Activated CD4-positive, alpha-beta memory T cell treated with anti-CD3 and anti-CD28 coated beads for 36 hours (primary cell): ENCODE data around the gene EFNA4. TPM values are rescaled to one million over a fixed set of nuclear protein-coding genes. Genes with fewer than 3 reads are reported as not detected.
A peak's percentile ranks its signal among the peaks of the same experiment; 100 is the strongest.

Experiments used
- CTCF ChIA-PET: fragments of 350-600 bp; sonication (Branson Sonifier 250); formaldehyde crosslinking; loops from one replicate; lab custom pipeline; 2021; ENCODE audit warnings: antibody characterized with exemption, inconsistent platforms; lab: Charles Lee
- POLR2A ChIA-PET: fragments of 350-600 bp; sonication (Branson Sonifier 250); formaldehyde crosslinking; loops from one replicate; lab custom pipeline; 2021; ENCODE audit warnings: antibody characterized with exemption; lab: Charles Lee
- DNase-seq: peaks from one replicate; pipeline ENCODE4 v3.0.0-alpha.2; 2020
- H3K27ac Mint-ChIP-seq: one replicate; pipeline ENCODE4 v1.8.0; 2021; ENCODE audit warnings: mixed read lengths
- H3K27me3 Mint-ChIP-seq: one replicate; pipeline ENCODE4 v1.8.0; 2021; ENCODE audit warnings: mixed read lengths
- H3K36me3 Mint-ChIP-seq: one replicate; pipeline ENCODE4 v1.8.0; 2021; ENCODE audit warnings: mixed read lengths
- H3K4me1 Mint-ChIP-seq: one replicate; pipeline ENCODE4 v1.8.0; 2021; ENCODE audit warnings: low read depth, mixed read lengths
- H3K4me3 Mint-ChIP-seq: one replicate; pipeline ENCODE4 v1.8.0; 2021; ENCODE audit warnings: mild to moderate bottlenecking, mixed read lengths
- H3K9me3 Mint-ChIP-seq: one replicate; pipeline ENCODE4 v1.8.0; 2021; ENCODE audit warnings: mixed read lengths
- intact Hi-C: fragments of 100-400 bp; cut with micrococcal nuclease; formaldehyde crosslinking; loops from one replicate; pipeline ENCODE4 v1.15.1; 2023
- total RNA-seq, 2 experiments: library from RNA; stranded (reverse); gene quantifications; one replicate each; pipeline ENCODE4 v1.2.3, GENCODE V29; 2021

EFNA4 gene
- total RNA-seq, 2 experiments from 2014 or later, result 5.0 to 6.1 TPM

DNA sequence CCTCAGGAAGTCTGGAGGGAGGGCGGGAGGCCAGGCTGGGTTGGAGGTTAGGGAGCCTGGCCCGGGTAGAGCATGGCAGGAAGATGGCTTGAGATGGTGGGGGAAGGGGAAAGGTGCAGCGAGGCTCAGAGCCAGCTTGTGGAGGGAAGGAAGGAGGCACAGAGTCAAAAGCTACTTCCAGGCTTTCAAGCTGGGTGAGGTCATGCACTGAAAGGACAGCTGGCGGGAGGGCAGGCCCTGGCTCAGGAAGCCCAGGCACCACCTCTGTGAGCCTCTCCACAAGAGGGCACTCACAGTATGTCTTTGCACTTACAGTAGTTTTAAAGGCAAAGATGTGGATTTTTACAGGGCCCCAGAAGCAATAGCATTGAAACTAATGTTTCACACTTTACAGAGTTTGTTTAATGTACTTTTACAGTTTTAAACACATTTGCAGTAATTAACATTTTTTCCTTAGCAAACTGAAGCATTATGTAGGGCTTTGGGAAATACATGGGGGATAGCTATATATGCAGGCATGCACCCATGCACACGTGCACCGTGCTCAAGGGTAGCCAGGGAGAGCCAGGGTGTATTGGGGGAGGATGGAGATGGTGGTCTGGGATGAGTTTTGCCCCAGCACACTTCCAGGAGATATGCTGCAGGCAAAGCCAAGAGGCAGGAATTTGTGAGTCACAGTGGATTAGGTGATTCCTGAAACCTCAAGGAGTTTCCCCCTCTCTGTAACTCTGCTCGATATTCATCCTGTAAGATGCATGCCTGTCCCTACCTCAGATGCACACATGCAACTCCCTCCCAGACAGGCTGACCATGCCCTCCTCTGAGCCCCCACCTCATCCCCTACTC lies 18.5 kb upstream of the EFNA4 start:
- Mint-ChIP-seq H3K27ac (no peak overlapping the region), H3K4me3 (no peak overlapping the region), H3K27me3 (no peaks in the 10 kb centered on the region), H3K9me3 (no peaks in the 10 kb centered on the region), H3K36me3 (no peaks in the 10 kb centered on the region), H3K4me1 (peaks cover 8% of the 10 kb centered on the region)
- ChIA-PET CTCF (interaction anchor here (0.5 to 15.3 kb wide), 28 partner anchors 10 to 288 kb away, joined by 3 to 245 read pairs (median 5); partner anchors contain the start of genes EFNA3, EFNA4, KRTCAP2 and PBXIP1), POLR2A (interaction anchor here (0.9 to 1.5 kb wide), 2 partner anchors 40 to 41 kb away, joined by 3 to 4 read pairs; no protein-coding TSS in a partner anchor)
- peak; percentile 76 for DNase-seq
- intact Hi-C loops, result loop anchor here (1.0 to 2.0 kb wide), 2 partner anchors 16 to 40 kb away; no protein-coding TSS in a partner anchor

DNA sequence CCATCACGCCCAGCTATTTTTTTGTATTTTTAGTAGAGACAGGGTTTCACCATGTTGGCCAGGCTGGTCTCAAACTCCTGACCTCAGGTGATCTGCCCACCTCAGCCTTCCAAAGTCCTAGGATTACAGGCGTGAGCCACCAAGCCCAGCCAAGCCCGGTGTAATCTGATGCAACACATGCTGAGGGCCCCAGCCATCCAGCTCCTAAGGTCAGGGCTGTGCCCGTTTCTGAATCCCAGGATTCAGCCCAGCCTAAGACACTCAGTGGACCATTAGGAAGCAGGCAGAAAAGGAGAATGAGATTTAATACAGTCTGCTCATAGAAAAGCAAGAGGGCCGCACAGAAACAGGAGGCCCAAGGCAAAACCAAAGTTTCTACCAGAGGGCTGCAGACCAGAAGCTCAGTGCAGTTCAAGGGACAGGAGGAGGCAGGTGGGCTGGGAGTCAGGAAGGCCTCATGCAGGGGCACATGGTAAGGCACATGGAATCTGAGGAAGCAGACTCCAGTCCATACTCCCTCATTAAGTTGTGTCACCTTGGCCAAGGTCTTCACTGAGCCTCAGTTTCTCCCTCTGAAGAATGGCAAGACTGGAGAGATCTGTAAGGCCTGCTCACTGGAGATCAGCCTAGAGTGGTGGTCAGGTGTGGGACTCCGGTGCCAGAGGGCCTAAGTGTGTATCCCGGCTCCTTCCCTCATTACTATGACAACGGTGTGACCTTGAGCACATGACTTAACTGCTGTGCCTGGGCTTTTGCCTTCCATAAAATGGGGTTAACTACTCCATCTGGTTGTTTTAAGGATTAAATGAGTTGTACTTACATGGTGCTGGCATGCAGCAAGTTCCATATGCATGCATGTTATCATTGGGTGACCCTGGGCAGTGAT lies 14.8 kb upstream of the EFNA4 start:
- Mint-ChIP-seq H3K36me3 (no peaks in the 10 kb centered on the region), H3K27me3 (no peaks in the 10 kb centered on the region), H3K4me3 (no peak overlapping the region), H3K9me3 (no peaks in the 10 kb centered on the region), H3K27ac (no peak overlapping the region), H3K4me1 (peaks cover 29% of the 10 kb centered on the region)
- no peak for DNase-seq
- intact Hi-C loops, result no loop called here
- CTCF ChIA-PET, result interaction anchor here (0.7 to 15.3 kb wide), 3 partner anchors 11 to 36 kb away, joined by 3 to 245 read pairs (median 16); partner anchors contain the start of gene EFNA4
- POLR2A ChIA-PET, result no interaction called here

DNA sequence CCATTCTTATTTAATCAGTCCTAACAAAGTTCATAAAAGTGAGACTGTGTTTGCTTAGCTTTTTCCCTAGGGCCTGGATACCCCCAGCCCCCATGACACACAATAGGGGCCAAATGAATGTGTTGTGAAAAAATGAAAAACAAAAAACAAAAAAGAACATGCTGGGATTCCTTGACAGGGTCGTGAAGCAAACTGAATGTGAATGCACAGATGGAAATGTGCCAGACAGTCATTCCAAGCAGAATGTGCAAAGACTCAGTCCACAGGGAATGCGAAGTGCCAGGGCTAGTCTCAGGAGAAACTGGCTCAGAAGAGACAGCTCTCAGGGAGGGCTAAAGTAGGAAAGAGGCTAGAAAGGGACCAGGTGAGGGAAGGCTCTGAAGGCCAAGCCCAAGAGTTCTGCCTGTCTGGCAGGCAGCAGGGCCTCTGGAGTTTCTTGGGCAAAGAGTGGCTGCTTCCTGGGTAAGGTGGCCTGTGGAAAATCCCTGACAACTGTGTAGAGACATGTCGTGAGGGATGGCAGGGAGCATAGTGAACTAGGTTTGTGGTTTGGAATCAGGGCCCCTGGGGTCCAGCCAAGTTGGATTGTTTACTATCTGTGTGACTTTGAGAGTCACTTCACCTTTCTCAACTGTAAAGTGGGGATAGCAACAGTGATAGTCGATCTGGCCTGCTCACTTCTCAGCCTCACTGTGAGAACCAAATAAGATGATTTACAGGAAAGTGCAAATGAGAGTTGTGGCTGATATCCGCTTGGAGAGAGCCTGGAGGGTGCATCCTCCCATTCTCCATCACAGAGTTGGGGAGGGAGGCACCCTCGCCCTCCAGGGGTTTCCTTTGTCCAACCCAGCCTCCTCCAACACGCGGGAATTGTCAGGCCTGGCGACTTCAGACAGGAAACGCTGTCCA lies 13.6 kb upstream of the EFNA4 start:
- POLR2A ChIA-PET, result interaction anchor here (1.0 kb wide), 1 partner anchor 34 kb away, joined by 3 read pairs; no protein-coding TSS in a partner anchor
- H3K4me3 Mint-ChIP-seq, result peak overlapping the region; percentile 81
- CTCF ChIA-PET, result interaction anchor here (0.7 to 15.3 kb wide), 13 partner anchors 10 to 117 kb away, joined by 3 to 245 read pairs (median 7); partner anchors contain the start of genes CKS1B, EFNA4, FLAD1 and PMVK
- H3K4me1 Mint-ChIP-seq, result peaks cover 25% of the 10 kb centered on the region
- DNase-seq, result no peak
- intact Hi-C loops, result loop anchor here (2.0 kb wide), 1 partner anchor 47 kb away; the partner anchor contains the start of gene ZBTB7B
- H3K27me3 Mint-ChIP-seq, result no peaks in the 10 kb centered on the region
- H3K36me3 Mint-ChIP-seq, result no peaks in the 10 kb centered on the region
- H3K27ac Mint-ChIP-seq, result no peak overlapping the region
- H3K9me3 Mint-ChIP-seq, result no peaks in the 10 kb centered on the region

DNA sequence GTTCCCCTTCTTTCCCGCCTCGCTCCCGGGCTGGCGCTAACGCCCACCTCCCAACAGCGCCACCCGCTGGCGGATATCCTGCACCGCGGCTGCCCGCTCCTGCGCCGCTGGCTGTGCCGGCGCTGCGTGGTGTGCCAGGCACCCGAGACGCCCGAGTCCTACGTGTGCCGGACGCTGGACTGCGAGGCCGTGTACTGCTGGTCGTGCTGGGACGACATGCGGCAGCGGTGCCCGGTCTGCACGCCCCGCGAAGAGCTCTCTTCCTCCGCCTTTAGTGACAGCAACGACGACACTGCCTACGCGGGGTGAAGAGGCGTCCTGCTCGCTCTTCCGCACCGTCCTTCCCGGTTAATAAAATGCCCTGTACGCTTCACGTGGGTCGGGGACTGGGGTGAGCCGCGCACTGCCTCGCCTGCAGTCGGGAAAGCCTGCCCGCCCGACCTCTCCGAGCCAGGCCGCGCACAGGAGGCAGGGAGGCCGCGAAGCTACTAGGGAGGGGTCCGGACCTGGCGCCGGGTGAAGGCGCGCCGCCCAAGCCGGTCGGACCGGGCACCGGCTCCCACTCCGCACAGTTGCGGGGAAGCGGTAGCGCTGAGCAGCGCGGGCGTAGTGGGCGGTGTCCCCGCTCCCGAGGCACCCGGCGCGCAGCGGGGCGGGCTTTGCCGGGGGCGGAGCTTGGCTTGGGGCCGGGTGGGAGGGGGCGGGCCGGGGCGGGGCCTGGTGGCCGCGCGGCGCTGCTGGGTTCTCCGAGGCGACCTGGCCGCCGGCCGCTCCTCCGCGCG lies 12.8 kb upstream of the EFNA4 start, which contains the start of gene ADAM15:
TSS of gene ADAM15 (plus strand) at position 757 of the 782 bp plus-strand sequence. CDS start 71 bp downstream, outside the sequence.
- peak; percentile 87 for DNase-seq
- peak within 1 kb of the TSS; percentile 64 for H3K27ac Mint-ChIP-seq
- POLR2A ChIA-PET, result interaction anchor here (0.6 to 1.4 kb wide), 6 partner anchors 9 to 115 kb away, joined by 3 to 5 read pairs (median 4); partner anchors contain the start of genes PBXIP1 and PMVK
- no peaks in the 10 kb centered on the region for H3K27me3 Mint-ChIP-seq
- peaks cover 3% of the 10 kb centered on the region for H3K36me3 Mint-ChIP-seq
- intact Hi-C loops, result loop anchor here (1.0 to 2.0 kb wide), 2 partner anchors 48 to 76 kb away; partner anchors contain the start of genes CKS1B and ZBTB7B
- peak within 1 kb of the TSS; percentile 81 for H3K4me3 Mint-ChIP-seq
- peaks cover 22% of the 10 kb centered on the region for H3K4me1 Mint-ChIP-seq
- CTCF ChIA-PET, result interaction anchor here (0.6 to 15.3 kb wide), 38 partner anchors 9 to 641 kb away, joined by 3 to 245 read pairs (median 4); partner anchors contain the start of genes CKS1B, EFNA3, EFNA4 and FLAD1
- no peaks in the 10 kb centered on the region for H3K9me3 Mint-ChIP-seq

DNA sequence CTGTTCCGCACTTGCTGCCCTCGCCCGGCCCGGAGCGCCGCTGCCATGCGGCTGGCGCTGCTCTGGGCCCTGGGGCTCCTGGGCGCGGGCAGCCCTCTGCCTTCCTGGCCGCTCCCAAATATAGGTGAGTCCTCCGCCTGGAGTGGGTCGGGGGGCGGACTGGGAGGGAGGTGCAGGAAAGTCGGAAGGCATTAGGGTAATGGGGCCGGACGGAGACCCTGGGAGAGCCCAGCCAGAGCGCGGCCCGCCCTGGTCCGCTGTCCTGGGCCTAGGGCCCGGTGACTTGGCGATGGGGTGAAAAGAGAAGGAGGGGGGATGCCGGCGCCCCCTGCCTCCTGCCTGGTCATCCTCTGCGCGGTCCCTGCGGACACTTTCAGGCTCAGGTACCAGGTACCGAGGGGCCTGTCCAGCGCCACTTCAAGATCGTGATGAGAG lies 12.2 kb upstream of the EFNA4 start:
- Mint-ChIP-seq H3K27me3 (no peaks in the 10 kb centered on the region), H3K9me3 (no peaks in the 10 kb centered on the region), H3K36me3 (peaks cover 9% of the 10 kb centered on the region), H3K4me1 (peaks cover 22% of the 10 kb centered on the region), H3K27ac (no peak overlapping the region), H3K4me3 (peak overlapping the region; percentile 75)
- intact Hi-C loops, result loop anchor here (1.0 to 2.0 kb wide), 2 partner anchors 49 to 77 kb away; partner anchors contain the start of genes CKS1B and ZBTB7B
- DNase-seq, result no peak
- CTCF ChIA-PET, result interaction anchor here (0.6 to 15.3 kb wide), 39 partner anchors 9 to 642 kb away, joined by 3 to 245 read pairs (median 4); partner anchors contain the start of genes CKS1B, EFNA3, EFNA4 and FLAD1
- POLR2A ChIA-PET, result interaction anchor here (0.6 to 1.4 kb wide), 6 partner anchors 8 to 115 kb away, joined by 3 to 5 read pairs (median 4); partner anchors contain the start of genes PBXIP1 and PMVK

DNA sequence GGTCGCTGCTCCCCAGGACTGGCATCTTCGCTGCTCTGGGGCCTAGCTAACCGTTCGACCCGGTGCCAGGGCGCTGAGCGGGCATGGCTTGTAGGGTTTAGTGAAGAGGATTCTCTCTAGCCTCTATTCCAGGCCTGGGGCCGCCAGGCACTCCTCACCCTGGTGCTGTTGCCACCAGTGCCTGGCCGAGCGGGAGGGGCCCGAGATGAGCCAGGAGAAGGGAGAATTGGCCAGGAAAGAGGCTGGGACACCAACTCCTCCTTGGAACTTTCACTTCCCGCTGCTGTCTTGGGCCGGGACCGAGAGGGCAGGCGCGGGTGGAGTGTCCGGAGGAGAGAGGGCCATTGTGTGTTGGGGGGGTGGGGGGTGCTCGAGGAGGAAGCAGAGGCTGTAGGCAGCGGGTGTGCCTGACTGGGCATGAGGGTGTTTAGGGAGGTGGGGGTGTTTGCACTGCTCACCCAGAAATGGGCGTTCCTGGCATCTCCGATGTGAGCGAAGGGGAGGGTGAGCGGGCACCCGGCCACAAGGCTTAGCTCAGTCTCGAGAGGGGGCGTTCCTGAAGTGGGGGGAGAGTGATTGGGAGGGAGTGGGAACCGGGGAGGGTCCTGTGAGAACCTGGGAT lies 11.7 kb upstream of the EFNA4 start:
- peaks cover 22% of the 10 kb centered on the region for H3K4me1 Mint-ChIP-seq
- CTCF ChIA-PET, result interaction anchor here (0.6 to 15.8 kb wide), 18 partner anchors 4 to 642 kb away, joined by 3 to 245 read pairs (median 8); partner anchors contain the start of genes ADAM15, CKS1B, EFNA3 and EFNA4

DNA sequence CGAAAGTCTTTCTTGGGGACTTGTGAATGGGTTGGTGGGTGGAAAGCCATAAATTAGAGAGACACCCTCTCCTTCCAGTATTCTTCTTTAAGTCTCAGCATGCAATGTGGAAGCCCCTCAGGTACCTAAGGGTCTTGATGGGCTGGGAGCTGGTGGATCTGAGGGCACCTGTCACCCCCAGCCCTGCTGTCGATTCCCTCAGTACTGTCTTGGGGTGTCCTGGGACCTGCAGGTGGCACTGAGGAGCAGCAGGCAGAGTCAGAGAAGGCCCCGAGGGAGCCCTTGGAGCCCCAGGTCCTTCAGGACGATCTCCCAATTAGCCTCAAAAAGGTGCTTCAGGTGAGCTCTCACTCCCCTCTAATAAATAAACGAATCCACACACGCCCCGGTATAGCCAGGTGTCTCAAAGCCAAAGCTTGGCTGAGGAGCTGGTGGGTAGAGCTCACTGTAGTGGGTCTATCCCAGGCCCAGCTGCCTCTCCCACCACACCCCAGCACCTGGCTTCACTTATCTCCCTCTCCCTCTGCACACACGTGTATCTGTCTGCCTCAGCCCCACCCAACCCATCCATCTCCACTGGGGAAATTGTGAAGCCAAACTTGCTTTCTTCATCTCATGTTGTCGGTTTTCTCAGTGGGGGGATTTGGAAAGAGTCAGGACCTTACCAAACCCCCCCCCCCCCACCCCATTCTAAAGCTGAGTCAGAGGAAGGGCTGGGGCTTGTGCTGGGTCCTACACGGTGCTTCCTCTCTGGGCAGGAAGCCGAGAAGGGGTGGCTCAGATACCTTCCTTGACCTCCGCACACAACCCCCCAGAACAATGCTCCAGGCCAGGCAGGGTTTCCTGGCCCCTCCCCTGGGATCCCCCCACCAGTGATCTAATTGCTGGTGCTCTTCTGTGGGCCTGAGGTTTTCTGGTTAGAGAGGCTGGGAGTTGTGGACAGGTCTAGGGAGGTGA lies 10.8 kb upstream of the EFNA4 start:
- H3K27me3 Mint-ChIP-seq, result no peaks in the 10 kb centered on the region
- DNase-seq, result peak; percentile 44
- no peaks in the 10 kb centered on the region for H3K9me3 Mint-ChIP-seq
- POLR2A ChIA-PET, result interaction anchor here (1.0 kb wide), 1 partner anchor 117 kb away, joined by 4 read pairs; the partner anchor contains the start of gene PMVK
- CTCF ChIA-PET, result interaction anchor here (1.4 to 15.8 kb wide), 10 partner anchors 5 to 109 kb away, joined by 3 to 245 read pairs (median 11); partner anchors contain the start of genes ADAM15, CKS1B, EFNA3 and EFNA4
- peaks cover 22% of the 10 kb centered on the region for H3K4me1 Mint-ChIP-seq
- intact Hi-C loops, result loop anchor here (1.0 kb wide), 1 partner anchor 9 kb away; no protein-coding TSS in a partner anchor
- peaks cover 10% of the 10 kb centered on the region for H3K36me3 Mint-ChIP-seq
- H3K27ac Mint-ChIP-seq, result peak overlapping the region; percentile 59
- peak overlapping the region; percentile 75 for H3K4me3 Mint-ChIP-seq

More for the DNA sequence above, 11.7 kb upstream of the EFNA4 start:
- Mint-ChIP-seq H3K9me3 (no peaks in the 10 kb centered on the region), H3K27ac (peak overlapping the region; percentile 29), H3K4me3 (peak overlapping the region; percentile 75), H3K27me3 (no peaks in the 10 kb centered on the region), H3K36me3 (peaks cover 10% of the 10 kb centered on the region)
- DNase-seq, result peak; percentile 56
- POLR2A ChIA-PET, result interaction anchor here (1.0 to 1.4 kb wide), 3 partner anchors 8 to 116 kb away, joined by 4 to 5 read pairs (median 4); partner anchors contain the start of gene PMVK
- intact Hi-C loops, result loop anchor here (1.0 to 2.0 kb wide), 3 partner anchors 9 to 78 kb away; partner anchors contain the start of genes CKS1B and ZBTB7B

DNA sequence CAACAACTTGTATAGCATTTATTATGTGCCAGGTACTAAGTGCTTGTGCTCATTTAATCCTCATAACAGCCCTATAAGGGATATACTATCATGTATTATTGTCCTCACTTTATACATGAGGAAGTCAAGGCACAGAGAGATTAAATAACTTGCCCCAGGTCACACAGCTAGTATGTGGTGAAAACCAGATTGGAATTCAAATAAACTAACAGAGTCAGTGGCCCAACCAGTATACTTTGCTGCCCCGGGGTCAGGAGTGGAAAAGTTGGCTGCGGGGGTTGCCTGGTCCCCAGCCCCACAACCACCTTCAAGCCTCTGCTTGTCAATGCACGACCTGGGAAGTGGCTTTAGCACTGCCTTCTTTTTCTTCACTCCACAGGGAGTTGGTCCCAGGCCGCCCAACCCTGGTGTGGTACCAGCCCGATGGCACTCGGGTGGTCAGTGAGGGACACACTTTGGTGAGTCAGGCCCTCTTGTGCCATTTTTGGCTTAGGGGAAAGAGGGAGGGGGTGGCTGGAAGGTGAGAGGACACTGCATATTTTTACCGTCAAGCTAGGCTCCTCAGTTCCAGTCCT lies 9.9 kb upstream of the EFNA4 start:
- Mint-ChIP-seq H3K27me3 (no peaks in the 10 kb centered on the region), H3K4me1 (peaks cover 22% of the 10 kb centered on the region), H3K27ac (no peak overlapping the region), H3K9me3 (no peaks in the 10 kb centered on the region), H3K36me3 (peaks cover 16% of the 10 kb centered on the region), H3K4me3 (peak overlapping the region; percentile 34)
- intact Hi-C loops, result no loop called here
- DNase-seq, result no peak
- POLR2A ChIA-PET, result no interaction called here
- CTCF ChIA-PET, result interaction anchor here (1.4 to 15.8 kb wide), 5 partner anchors 6 to 38 kb away, joined by 3 to 245 read pairs (median 92); partner anchors contain the start of genes ADAM15 and EFNA4
